Osteocyte (in vitro differentiated cells): ENCODE results near the gene FER1L5. TPM values are rescaled to one million over a fixed set of nuclear protein-coding genes. Genes with fewer than 3 reads are reported as not detected.

Source experiments
- DNase-seq: peaks from one replicate; pipeline ENCODE4 v3.0.0; 2021; ENCODE audit warnings: mixed read lengths; ENCODE audit not compliant: unreplicated experiment; ENCODE audit errors: extremely low spot score
- H3K27ac Mint-ChIP-seq: one replicate; pipeline ENCODE4 v1.8.0; 2021; ENCODE audit warnings: mild to moderate bottlenecking, mixed read lengths; ENCODE audit not compliant: unreplicated experiment
- H3K27me3 Mint-ChIP-seq: one replicate; pipeline ENCODE4 v1.8.0; 2021; ENCODE audit warnings: mixed read lengths; ENCODE audit not compliant: unreplicated experiment
- H3K36me3 Mint-ChIP-seq: one replicate; pipeline ENCODE4 v1.8.0; 2021; ENCODE audit warnings: mixed read lengths; ENCODE audit not compliant: unreplicated experiment
- H3K4me1 Mint-ChIP-seq: one replicate; pipeline ENCODE4 v1.8.0; 2021; ENCODE audit warnings: mixed read lengths; ENCODE audit not compliant: unreplicated experiment
- H3K4me3 Mint-ChIP-seq: one replicate; pipeline ENCODE4 v1.8.0; 2021; ENCODE audit warnings: mild to moderate bottlenecking, moderate library complexity, mixed read lengths; ENCODE audit not compliant: unreplicated experiment
- H3K9me3 Mint-ChIP-seq: one replicate; pipeline ENCODE4 v1.8.0; 2021; ENCODE audit warnings: mixed read lengths; ENCODE audit not compliant: unreplicated experiment
- CTCF ChIP-seq: fragments of 200-600 bp; sonication (generic); IDR thresholded peaks from 2 replicates; pipeline ENCODE4 v1.5.0; 2021; ENCODE audit warnings: antibody characterized with exemption, mild to moderate bottlenecking, moderate library complexity
- total RNA-seq: library from RNA; stranded (reverse); gene quantifications from 2 replicates; pipeline ENCODE4 v1.2.1, GENCODE V29; 2021

The FER1L5 gene
- total RNA-seq, 1 donor from 2014 or later = 0.13 TPM

DNA sequence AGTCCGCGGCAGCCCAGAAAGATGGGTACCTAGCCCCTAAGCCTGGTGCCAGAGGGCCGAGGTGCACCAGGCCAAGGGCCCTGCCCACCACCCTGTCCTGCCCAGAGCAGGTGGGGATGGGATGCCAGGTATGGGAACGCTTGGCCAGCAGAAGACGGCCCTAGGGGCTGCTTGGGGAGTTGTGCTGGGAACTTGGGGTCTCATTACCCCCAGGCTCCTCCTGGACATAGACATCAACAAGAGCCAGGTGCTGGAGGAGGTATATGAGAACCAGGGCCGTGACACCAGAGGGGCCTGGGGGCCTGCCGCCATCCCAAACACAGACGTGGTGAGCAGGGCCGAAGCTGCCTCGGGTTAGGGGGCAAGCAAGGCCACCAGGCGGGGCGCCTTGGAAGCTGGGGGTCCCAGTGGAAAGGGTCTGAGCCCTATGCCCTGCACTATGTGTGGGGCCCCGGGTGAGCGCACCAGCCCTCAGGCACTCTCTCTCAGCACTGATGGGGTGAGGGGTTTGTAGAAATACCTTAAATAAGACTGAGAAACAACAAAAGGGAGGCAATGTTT, 46.9 kb downstream of the FER1L5 start:
- no peak for DNase-seq
- Mint-ChIP-seq H3K9me3 (no peaks in the 10 kb centered on the region), H3K4me1 (peaks cover 4% of the 10 kb centered on the region), H3K36me3 (no peaks in the 10 kb centered on the region), H3K4me3 (no peak overlapping the region), H3K27ac (no peak overlapping the region), H3K27me3 (peaks cover 4% of the 10 kb centered on the region)
- TF ChIP-seq CTCF = no peak

DNA sequence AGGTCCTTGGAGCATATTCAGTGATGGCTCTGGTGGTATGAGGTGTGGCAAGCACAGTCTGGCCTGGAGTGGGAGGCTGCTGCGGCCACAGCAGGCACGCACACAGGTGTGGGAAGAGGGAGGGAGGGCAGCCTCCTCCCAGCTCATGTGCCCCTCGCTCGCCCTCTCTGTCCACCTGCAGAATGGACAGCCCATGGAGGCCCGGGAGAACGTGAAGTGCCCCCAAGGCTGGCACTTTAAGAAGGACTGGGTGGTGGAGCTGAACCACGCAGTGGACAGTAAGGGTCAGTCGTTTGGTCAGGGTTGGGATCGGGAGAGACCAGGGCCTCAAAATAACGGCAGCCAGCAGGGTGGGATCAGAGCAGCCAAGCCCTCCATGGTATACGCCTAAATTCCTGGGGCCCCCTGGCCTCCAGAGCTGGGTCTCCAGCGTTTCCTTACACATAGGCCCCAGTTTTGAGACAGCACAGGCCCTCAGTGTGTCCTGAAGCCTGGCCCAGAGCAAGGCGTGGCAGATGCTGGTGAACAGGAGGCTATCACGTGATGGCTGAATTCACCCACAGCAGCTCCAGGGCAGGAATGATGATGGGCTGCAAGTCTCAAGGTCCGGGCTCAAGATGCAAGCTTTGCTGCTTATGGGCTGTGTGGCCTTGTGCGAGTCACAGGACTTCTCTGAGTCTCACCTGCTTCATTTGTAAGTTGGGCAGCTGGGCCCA, 47.9 kb downstream of the FER1L5 start:
- Mint-ChIP-seq H3K9me3 (no peaks in the 10 kb centered on the region), H3K27ac (no peak overlapping the region), H3K4me1 (peaks cover 2% of the 10 kb centered on the region), H3K4me3 (no peak overlapping the region), H3K36me3 (no peaks in the 10 kb centered on the region), H3K27me3 (no peaks in the 10 kb centered on the region)
- DNase-seq = no peak
- no peak for TF ChIP-seq CTCF

GRCh38 chr2:96691022-96691612, 48.6 kb downstream of the FER1L5 start:
- DNase-seq = no peak
- H3K9me3 Mint-ChIP-seq = no peaks in the 10 kb centered on the region
- no peak for TF ChIP-seq CTCF

DNA sequence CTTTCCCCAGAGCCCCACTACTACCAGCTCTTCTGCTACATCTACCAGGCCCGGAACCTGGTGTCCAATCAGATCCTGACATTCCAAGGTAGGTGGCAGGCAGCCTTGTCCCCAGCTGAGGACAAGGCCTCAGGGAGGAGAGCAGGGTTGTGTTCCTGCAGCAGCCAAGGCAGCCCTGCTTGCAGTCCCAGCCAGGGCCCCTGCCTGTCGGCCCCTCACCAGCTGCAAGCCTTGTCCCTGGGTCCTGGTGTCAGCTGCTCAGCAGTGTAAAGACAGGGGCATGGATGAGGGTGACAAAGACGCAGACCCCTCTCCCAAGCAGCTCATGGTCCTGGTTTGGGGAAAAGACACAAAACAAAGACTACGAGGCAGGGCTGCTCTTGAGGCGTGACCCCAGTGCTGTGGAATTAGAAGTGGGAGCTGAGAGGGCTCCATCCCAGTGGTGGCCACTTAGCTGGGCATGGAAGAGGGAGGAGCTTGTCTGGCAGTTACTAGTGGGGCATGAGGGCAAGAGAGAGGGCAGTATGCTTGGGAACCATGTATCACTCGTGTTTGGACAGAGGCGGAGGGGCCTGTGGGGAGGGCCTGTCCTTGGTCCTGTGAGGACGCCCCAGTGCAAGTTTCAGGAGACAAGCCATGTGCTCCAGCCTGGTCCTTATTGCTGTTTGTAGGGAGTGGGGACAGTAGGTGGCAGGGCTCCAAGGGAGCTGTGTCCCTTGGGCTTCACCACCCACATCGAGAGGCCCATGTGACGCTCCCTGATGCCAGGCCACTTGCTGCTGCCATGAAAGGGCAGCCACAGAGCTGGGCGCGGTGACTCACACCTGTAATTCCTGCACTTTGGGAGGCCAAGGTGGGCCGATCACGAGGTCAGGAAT, 49.8 kb downstream of the FER1L5 start:
- Mint-ChIP-seq H3K27ac (no peak overlapping the region), H3K36me3 (no peaks in the 10 kb centered on the region), H3K4me1 (no peaks in the 10 kb centered on the region), H3K9me3 (no peaks in the 10 kb centered on the region), H3K27me3 (no peaks in the 10 kb centered on the region), H3K4me3 (no peak overlapping the region)
- TF ChIP-seq CTCF = no peak
- DNase-seq = no peak

More at GRCh38 chr2:96691022-96691612, 48.6 kb downstream of the FER1L5 start:
- H3K36me3 Mint-ChIP-seq = no peaks in the 10 kb centered on the region
- H3K4me1 Mint-ChIP-seq = no peaks in the 10 kb centered on the region
- no peak overlapping the region for H3K4me3 Mint-ChIP-seq
- H3K27ac Mint-ChIP-seq = no peak overlapping the region
- H3K27me3 Mint-ChIP-seq = no peaks in the 10 kb centered on the region
